OCI-LY7 (cell line): ENCODE data around the gene LGI4.

Experiments
- CTCF ChIP-seq: fragments of 200-600 bp; sonication (generic); conservative IDR thresholded peaks from 2 replicates; pipeline ENCODE4 v1.5.1; 2014; ENCODE audit warnings: mild to moderate bottlenecking, antibody characterized with exemption, low read length, moderate library complexity, mixed read lengths
- EZH2phosphoT487 ChIP-seq: fragments of 200-600 bp; sonication (generic); IDR thresholded peaks from 2 replicates; pipeline ENCODE4 v1.6.1; 2018; ENCODE audit warnings: low read depth, borderline replicate concordance, mild to moderate bottlenecking, mixed run types, antibody characterized with exemption, low read length, moderate library complexity, mixed read lengths

- TF ChIP-seq CTCF (no peak), EZH2phosphoT487 (no peak)
These were observed 15.2 kb downstream of the LGI4 start for GRCh38 chr19:35119578-35120155.
